DND-41 (cell line): Measurements from ENCODE around the gene HLA-A.

Source experiments
- EZH2 ChIP-seq: IDR thresholded peaks from 3 replicates; pipeline ENCODE4 v1.6.1; 2012; ENCODE audit warnings: borderline replicate concordance, low read depth, mild to moderate bottlenecking, moderate library complexity, low read length, inconsistent platforms; ENCODE audit not compliant: severe bottlenecking
- TF ChIP-seq, protein P1 (sequence below): IDR thresholded peaks from 2 replicates; pipeline ENCODE4 v1.5.1; 2012; ENCODE audit warnings: borderline replicate concordance, low read length, moderate library complexity, mild to moderate bottlenecking; ENCODE audit not compliant: poor library complexity, severe bottlenecking; ENCODE audit errors: extremely low read depth

DNA sequence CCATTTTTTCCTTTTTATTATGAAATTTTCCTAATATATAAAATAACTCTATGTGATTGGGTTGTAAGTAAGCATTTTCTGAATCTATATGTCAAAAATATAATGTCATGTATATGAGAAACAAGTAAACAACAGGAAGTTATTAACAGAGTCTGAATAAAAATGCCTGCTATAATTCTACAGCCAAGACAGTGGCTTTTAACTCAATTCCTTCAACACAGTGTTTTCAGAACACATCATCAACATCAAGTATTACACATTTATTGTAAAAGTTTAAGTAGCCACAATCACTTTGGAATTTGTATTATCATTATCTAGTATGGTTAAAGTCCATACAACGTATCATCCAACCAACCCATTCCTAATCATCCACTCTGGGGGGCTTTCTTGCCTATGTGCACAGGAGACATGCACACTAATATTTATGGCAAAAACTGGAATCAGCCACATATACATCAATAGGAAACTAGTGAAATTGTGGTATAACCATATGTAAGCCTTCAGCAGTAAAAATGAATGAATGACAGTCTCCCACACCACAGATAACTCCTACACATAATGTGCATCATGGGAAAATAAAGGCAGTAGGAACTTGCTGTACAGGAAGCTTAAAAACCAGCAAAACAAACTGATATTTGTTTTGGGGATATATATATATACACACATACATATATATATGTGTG is 6.9 kb upstream of the HLA-A start:
- TF ChIP-seq, protein P1, sequence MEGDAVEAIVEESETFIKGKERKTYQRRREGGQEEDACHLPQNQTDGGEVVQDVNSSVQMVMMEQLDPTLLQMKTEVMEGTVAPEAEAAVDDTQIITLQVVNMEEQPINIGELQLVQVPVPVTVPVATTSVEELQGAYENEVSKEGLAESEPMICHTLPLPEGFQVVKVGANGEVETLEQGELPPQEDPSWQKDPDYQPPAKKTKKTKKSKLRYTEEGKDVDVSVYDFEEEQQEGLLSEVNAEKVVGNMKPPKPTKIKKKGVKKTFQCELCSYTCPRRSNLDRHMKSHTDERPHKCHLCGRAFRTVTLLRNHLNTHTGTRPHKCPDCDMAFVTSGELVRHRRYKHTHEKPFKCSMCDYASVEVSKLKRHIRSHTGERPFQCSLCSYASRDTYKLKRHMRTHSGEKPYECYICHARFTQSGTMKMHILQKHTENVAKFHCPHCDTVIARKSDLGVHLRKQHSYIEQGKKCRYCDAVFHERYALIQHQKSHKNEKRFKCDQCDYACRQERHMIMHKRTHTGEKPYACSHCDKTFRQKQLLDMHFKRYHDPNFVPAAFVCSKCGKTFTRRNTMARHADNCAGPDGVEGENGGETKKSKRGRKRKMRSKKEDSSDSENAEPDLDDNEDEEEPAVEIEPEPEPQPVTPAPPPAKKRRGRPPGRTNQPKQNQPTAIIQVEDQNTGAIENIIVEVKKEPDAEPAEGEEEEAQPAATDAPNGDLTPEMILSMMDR = no peak
- no peak for TF ChIP-seq EZH2
